ENCODE measurements around the gene CAMKMT.
"Not testable (repeated sequence)": the region's sequence is repeated elsewhere in the genome, so short reads cannot be mapped to it uniquely, and the experiment has no call there.

CAMKMT gene

GRCh38 chr2:44479127-44479887 is 117.6 kb downstream of the CAMKMT start:
- H3K4me3 Mint-ChIP-seq: no peak overlapping the region
- no peaks in the 10 kb centered on the region for H3K9me3 Mint-ChIP-seq
- DNase-seq: peak; percentile 48
- H3K36me3 Mint-ChIP-seq: no peaks in the 10 kb centered on the region
- CTCF ChIA-PET: interaction anchor here (0.6 to 4.9 kb wide), 45 partner anchors 11 to 1100 kb away, joined by 3 to 67 read pairs (median 4); no protein-coding TSS in a partner anchor
- H3K4me1 Mint-ChIP-seq: peaks cover 3% of the 10 kb centered on the region
- H3K27ac Mint-ChIP-seq: no peak overlapping the region
- H3K27me3 Mint-ChIP-seq: no peaks in the 10 kb centered on the region

DNA sequence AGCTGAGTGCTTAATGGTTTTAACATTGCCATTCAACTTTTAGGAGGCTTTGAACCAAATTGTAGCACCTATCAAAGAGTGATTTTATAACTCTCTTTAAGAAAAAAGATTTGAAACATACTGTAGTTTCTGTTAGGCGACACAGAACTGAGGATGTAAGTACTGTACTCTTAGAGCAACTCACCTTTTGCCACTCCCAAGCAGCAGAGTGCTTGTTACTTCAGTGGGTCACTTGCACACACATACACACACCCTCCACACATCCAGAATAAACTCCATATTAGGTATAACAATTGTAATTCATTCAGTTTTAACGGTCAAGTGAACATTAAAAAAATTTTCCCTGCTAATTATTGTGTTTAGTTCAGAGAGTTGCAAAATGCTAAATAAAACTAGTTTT is 118.3 kb downstream of the CAMKMT start:
- DNase-seq: no peak
- H3K9me3 Mint-ChIP-seq: no peaks in the 10 kb centered on the region
- H3K27ac Mint-ChIP-seq: no peak overlapping the region
- H3K4me3 Mint-ChIP-seq: no peak overlapping the region
- H3K4me1 Mint-ChIP-seq: peaks cover 3% of the 10 kb centered on the region
- no peaks in the 10 kb centered on the region for H3K36me3 Mint-ChIP-seq
- H3K27me3 Mint-ChIP-seq: no peaks in the 10 kb centered on the region
- CTCF ChIA-PET: interaction anchor here (0.6 to 4.9 kb wide), 43 partner anchors 11 to 1099 kb away, joined by 3 to 67 read pairs (median 4); no protein-coding TSS in a partner anchor

GRCh38 chr2:44487052-44487451 is 125.3 kb downstream of the CAMKMT start:
- H3K4me3 Mint-ChIP-seq: no peak overlapping the region
- H3K36me3 Mint-ChIP-seq: peaks cover 1% of the 10 kb centered on the region
- no peaks in the 10 kb centered on the region for H3K27me3 Mint-ChIP-seq
- H3K27ac Mint-ChIP-seq: no peak overlapping the region
- DNase-seq: no peak
- CTCF ChIA-PET: interaction anchor here (1.2 kb wide), 1 partner anchor 10 kb away, joined by 4 read pairs; no protein-coding TSS in a partner anchor
- no peaks in the 10 kb centered on the region for H3K4me1 Mint-ChIP-seq
- H3K9me3 Mint-ChIP-seq: no peaks in the 10 kb centered on the region

GRCh38 chr2:44490726-44491125 is 129.0 kb downstream of the CAMKMT start:
- Mint-ChIP-seq H3K4me1 (no peaks in the 10 kb centered on the region), H3K9me3 (no peaks in the 10 kb centered on the region), H3K27ac (no peak overlapping the region), H3K27me3 (no peaks in the 10 kb centered on the region), H3K4me3 (no peak overlapping the region), H3K36me3 (peaks cover 1% of the 10 kb centered on the region)
- no peak for DNase-seq
- CTCF ChIA-PET: no interaction called here

GRCh38 chr2:44494006-44494405 is 132.3 kb downstream of the CAMKMT start:
- Mint-ChIP-seq H3K4me3 (no peak overlapping the region), H3K27ac (no peak overlapping the region), H3K9me3 (no peaks in the 10 kb centered on the region), H3K4me1 (no peaks in the 10 kb centered on the region), H3K36me3 (peaks cover 1% of the 10 kb centered on the region), H3K27me3 (no peaks in the 10 kb centered on the region)
- CTCF ChIA-PET: interaction anchor here (2.3 kb wide), 1 partner anchor 13 kb away, joined by 10 read pairs; no protein-coding TSS in a partner anchor
- no peak for DNase-seq

GRCh38 chr2:44495035-44495434 is 133.3 kb downstream of the CAMKMT start:
- Mint-ChIP-seq H3K9me3 (no peaks in the 10 kb centered on the region), H3K4me3 (no peak overlapping the region), H3K36me3 (peaks cover 1% of the 10 kb centered on the region), H3K27ac (no peak overlapping the region), H3K4me1 (no peaks in the 10 kb centered on the region), H3K27me3 (no peaks in the 10 kb centered on the region)
- DNase-seq: no peak
- CTCF ChIA-PET: interaction anchor here (2.3 kb wide), 1 partner anchor 14 kb away, joined by 10 read pairs; no protein-coding TSS in a partner anchor

DNA sequence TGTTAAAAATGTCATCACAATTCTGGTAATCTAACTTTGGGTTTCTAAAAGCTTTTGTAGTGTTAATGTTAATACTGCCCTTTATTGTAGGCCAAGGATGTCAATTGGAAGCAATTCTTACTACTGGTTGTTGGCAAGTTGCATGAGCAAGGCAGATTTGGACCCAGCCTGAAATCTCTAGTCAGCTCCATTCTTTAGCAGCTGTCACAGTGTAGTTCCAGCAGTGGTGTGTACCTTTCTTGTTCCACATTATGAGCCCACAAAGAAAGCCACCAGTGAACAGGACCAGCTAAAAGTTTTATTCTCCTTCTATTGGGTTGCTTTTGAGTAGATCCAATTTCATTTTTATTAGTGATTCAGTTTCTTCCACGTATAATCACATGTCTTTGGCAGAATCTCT is 133.8 kb downstream of the CAMKMT start:
- Mint-ChIP-seq H3K27ac (no peak overlapping the region), H3K36me3 (peaks cover under 1% of the 10 kb centered on the region), H3K4me3 (no peak overlapping the region), H3K4me1 (no peaks in the 10 kb centered on the region), H3K9me3 (no peaks in the 10 kb centered on the region), H3K27me3 (no peaks in the 10 kb centered on the region)
- no peak for DNase-seq
- CTCF ChIA-PET: interaction anchor here (2.3 kb wide), 1 partner anchor 15 kb away, joined by 10 read pairs; no protein-coding TSS in a partner anchor

DNA sequence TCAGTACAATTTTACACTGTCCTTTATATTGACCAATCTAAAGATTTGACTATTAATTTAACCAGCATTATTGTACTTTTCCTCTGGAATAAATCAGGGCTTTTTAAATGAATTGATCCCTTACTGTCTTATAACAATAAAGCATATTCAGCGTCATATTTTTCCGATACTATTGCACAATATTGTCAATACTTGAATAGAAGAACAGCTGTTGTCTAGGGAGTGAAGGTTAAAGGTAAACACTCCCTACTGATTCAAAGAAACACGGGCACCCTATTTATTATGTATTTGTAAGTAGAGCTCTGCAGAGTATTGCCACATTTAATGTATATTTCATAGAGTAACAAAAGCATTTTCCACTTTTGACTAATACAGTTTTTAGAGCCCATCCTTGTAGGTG is 134.4 kb downstream of the CAMKMT start:
- Mint-ChIP-seq H3K4me1 (no peaks in the 10 kb centered on the region), H3K4me3 (no peak overlapping the region), H3K27ac (no peak overlapping the region), H3K36me3 (no peaks in the 10 kb centered on the region), H3K27me3 (no peaks in the 10 kb centered on the region), H3K9me3 (no peaks in the 10 kb centered on the region)
- DNase-seq: no peak
- CTCF ChIA-PET: interaction anchor here (2.3 kb wide), 1 partner anchor 15 kb away, joined by 10 read pairs; no protein-coding TSS in a partner anchor

DNA sequence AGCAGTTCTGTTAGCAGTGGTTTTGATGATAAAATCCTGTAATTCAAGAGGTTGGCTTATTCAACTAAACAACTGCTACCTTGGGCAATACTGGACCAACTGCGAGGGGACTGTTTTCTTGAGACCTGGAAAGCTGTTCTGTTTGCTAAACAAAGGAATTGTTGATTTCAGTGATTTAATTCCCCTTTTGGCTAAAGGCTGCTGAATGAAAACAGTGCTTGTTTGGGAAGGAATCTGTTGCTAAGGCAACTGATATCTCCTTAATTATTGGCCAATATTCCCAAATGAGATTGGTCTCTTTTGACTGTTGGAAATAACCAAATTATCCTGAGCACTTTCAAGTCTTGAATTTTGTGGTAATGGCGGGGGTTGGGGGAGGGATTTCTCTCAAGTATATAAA is 136.8 kb downstream of the CAMKMT start:
- DNase-seq: no peak
- H3K9me3 Mint-ChIP-seq: no peaks in the 10 kb centered on the region
- no peaks in the 10 kb centered on the region for H3K4me1 Mint-ChIP-seq
- no peaks in the 10 kb centered on the region for H3K27me3 Mint-ChIP-seq
- H3K36me3 Mint-ChIP-seq: no peaks in the 10 kb centered on the region
- no peak overlapping the region for H3K4me3 Mint-ChIP-seq
- H3K27ac Mint-ChIP-seq: no peak overlapping the region
- CTCF ChIA-PET: interaction anchor here (1.9 kb wide), 1 partner anchor 19 kb away, joined by 7 read pairs; no protein-coding TSS in a partner anchor

- CTCF ChIA-PET: not testable (repeated sequence)
Observed at GRCh38 chr2:44505664-44506063, 143.9 kb downstream of the CAMKMT start.

DNA sequence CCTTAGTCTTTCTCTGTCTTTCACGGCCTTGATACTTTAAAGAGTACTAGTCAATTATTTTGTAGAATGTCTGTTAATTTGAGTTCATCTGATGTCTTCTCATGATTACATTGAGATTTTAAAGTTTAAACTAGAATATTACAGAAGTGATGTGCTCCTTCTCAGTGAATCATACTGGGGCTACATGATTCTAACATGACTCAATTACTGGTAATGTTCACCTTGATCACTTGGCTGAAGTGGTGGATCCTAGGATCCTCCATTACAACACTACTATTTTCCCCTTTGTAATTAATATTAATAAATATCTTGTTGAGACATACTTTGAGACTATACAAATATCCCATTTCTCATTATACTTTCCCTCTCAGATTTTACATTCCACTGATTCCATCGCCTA is 148.5 kb downstream of the CAMKMT start:
- Mint-ChIP-seq H3K36me3 (no peaks in the 10 kb centered on the region), H3K27ac (no peak overlapping the region), H3K9me3 (no peaks in the 10 kb centered on the region), H3K4me3 (no peak overlapping the region), H3K27me3 (no peaks in the 10 kb centered on the region), H3K4me1 (no peaks in the 10 kb centered on the region)
- CTCF ChIA-PET: no interaction called here
- no peak for DNase-seq

More at GRCh38 chr2:44505664-44506063, 143.9 kb downstream of the CAMKMT start:
- not testable (repeated sequence) for H3K9me3 Mint-ChIP-seq, H3K27ac Mint-ChIP-seq, H3K4me3 Mint-ChIP-seq, DNase-seq, H3K4me1 Mint-ChIP-seq, H3K27me3 Mint-ChIP-seq, H3K36me3 Mint-ChIP-seq

GRCh38 chr2:44515416-44515815 is 153.7 kb downstream of the CAMKMT start:
- no peak overlapping the region for H3K27ac Mint-ChIP-seq
- H3K9me3 Mint-ChIP-seq: peaks cover 4% of the 10 kb centered on the region
- DNase-seq: no peak
- H3K4me1 Mint-ChIP-seq: no peaks in the 10 kb centered on the region
- H3K27me3 Mint-ChIP-seq: no peaks in the 10 kb centered on the region
- CTCF ChIA-PET: no interaction called here
- no peak overlapping the region for H3K4me3 Mint-ChIP-seq
- H3K36me3 Mint-ChIP-seq: no peaks in the 10 kb centered on the region

- Mint-ChIP-seq H3K27me3 (no peaks in the 10 kb centered on the region), H3K9me3 (peaks cover 10% of the 10 kb centered on the region), H3K36me3 (no peaks in the 10 kb centered on the region), H3K4me3 (no peak overlapping the region), H3K27ac (no peak overlapping the region), H3K4me1 (no peaks in the 10 kb centered on the region)
- CTCF ChIA-PET: no interaction called here
- DNase-seq: no peak
Observed at GRCh38 chr2:44519026-44519425, 157.3 kb downstream of the CAMKMT start.

DNA sequence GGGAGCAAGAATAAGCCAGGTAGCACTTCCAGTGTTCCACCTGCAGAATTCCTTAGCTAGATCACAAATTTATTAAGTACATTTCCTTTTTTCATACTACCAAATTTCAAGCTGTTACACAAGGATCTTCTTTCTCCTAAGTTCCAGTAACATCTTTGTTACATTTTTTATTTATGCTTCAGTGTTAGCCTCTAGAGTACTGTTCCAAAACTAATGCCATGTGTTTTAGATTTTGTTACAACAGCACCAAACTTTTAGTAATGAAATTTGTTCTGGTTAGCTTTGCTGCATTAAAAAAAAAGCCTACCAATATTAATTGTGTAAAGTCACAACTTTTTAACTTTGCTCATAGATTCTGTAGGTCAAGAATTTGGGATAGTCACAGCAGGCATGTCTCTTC is 161.1 kb downstream of the CAMKMT start:
- Mint-ChIP-seq H3K27ac (no peak overlapping the region), H3K4me1 (no peaks in the 10 kb centered on the region), H3K4me3 (no peak overlapping the region), H3K27me3 (no peaks in the 10 kb centered on the region), H3K9me3 (peaks cover 10% of the 10 kb centered on the region), H3K36me3 (no peaks in the 10 kb centered on the region)
- DNase-seq: no peak
- CTCF ChIA-PET: no interaction called here

GRCh38 chr2:44524347-44524926 is 162.7 kb downstream of the CAMKMT start:
- Mint-ChIP-seq H3K4me1 (no peaks in the 10 kb centered on the region), H3K36me3 (no peaks in the 10 kb centered on the region), H3K27ac (no peak overlapping the region), H3K27me3 (no peaks in the 10 kb centered on the region), H3K9me3 (peaks cover 9% of the 10 kb centered on the region), H3K4me3 (no peak overlapping the region)
- CTCF ChIA-PET: no interaction called here
- no peak for DNase-seq
